H1 (cell line): ENCODE results near the gene ACTR3C. TPM values are rescaled to one million over a fixed set of nuclear protein-coding genes. Genes with fewer than 3 reads are reported as not detected.

Experiments
- CTCF ChIA-PET: fragments of 300-600 bp; sonication (Branson Sonifier 250); formaldehyde crosslinking; loops from one replicate; lab custom pipeline; 2021; ENCODE audit not compliant: partially characterized antibody; lab: Charles Lee
- POLR2A ChIA-PET: fragments of 300-600 bp; sonication (Branson Sonifier 250); formaldehyde crosslinking; loops from one replicate; lab custom pipeline; 2021; ENCODE audit warnings: inconsistent platforms; ENCODE audit not compliant: partially characterized antibody; lab: Charles Lee
- DNase-seq, 2 experiments: peaks; one replicate each; pipeline versions ENCODE4 v3.0.0 to v3.0.0-alpha.2; 2010 to 2022; ENCODE audit warnings: low spot score in 2 of 2, low read depth in 1 of 2, mixed read lengths in 1 of 2
- FAIRE-seq: peaks from 2 replicates; lab custom pipeline; 2011; peaks lifted over from hg19 to GRCh38; lab: Jason Lieb, UNC
- H2AFZ ChIP-seq: 2 replicates; pipeline ENCODE4 v1.8.1; 2012; ENCODE audit warnings: low read length, inconsistent platforms
- H2AK5ac ChIP-seq: 2 replicates; pipeline ENCODE4 v1.6.1; 2013; ENCODE audit warnings: low read depth, low read length
- H2BK120ac ChIP-seq: replicated peaks from 2 replicates; pipeline ENCODE3; 2013; ENCODE audit warnings: low read depth, low read length, inconsistent platforms
- H2BK12ac ChIP-seq: 2 replicates; pipeline ENCODE4 v1.6.1; 2013; ENCODE audit warnings: low read depth, low read length
- H2BK15ac ChIP-seq: 2 replicates; pipeline ENCODE4 v1.6.1; 2013; ENCODE audit warnings: low read length
- H2BK20ac ChIP-seq: 2 replicates; pipeline ENCODE4 v1.6.1; 2013; ENCODE audit warnings: low read length
- H2BK5ac ChIP-seq: 2 replicates; pipeline ENCODE4 v1.6.1; 2013; ENCODE audit warnings: low read depth, low read length
- H3K14ac ChIP-seq: 2 replicates; pipeline ENCODE4 v1.6.1; 2013; ENCODE audit warnings: inconsistent platforms; ENCODE audit not compliant: insufficient read length
- H3K18ac ChIP-seq: 2 replicates; pipeline ENCODE4 v1.6.1; 2013; ENCODE audit warnings: low read length; ENCODE audit errors: extremely low read depth
- H3K23ac ChIP-seq: 2 replicates; pipeline ENCODE4 v1.6.1; 2013; ENCODE audit warnings: inconsistent platforms; ENCODE audit not compliant: insufficient read length
- H3K23me2 ChIP-seq: 2 replicates; pipeline ENCODE4 v1.6.1; 2013; ENCODE audit warnings: low read depth, low read length
- H3K27ac ChIP-seq: 2 replicates; pipeline ENCODE4 v1.6.1; 2011; ENCODE audit warnings: low read depth, low read length, inconsistent platforms
- H3K27me3 ChIP-seq, 4 experiments: replicated peaks in 1 of 4; 1 replicate in 1 of 4; 2 replicates in 3 of 4; pipeline versions ENCODE4 v1.6.1 to v1.8.1; 2011 to 2013; ENCODE audit warnings: low read length in 3 of 4, mild to moderate bottlenecking in 3 of 4, inconsistent platforms in 2 of 4, mixed read lengths in 2 of 4, moderate library complexity in 1 of 4; ENCODE audit not compliant: control insufficient read depth in 3 of 4, insufficient read depth in 3 of 4; ENCODE audit errors: extremely low read depth in 1 of 4
- H3K36me3 ChIP-seq, 4 experiments: 2 replicates each; pipeline versions ENCODE4 v1.6.1 to v1.8.1; 2011 to 2013; ENCODE audit warnings: mild to moderate bottlenecking in 4 of 4, low read length in 3 of 4, moderate library complexity in 2 of 4, control low read depth in 1 of 4, inconsistent platforms in 1 of 4; ENCODE audit not compliant: insufficient read depth in 4 of 4, control insufficient read depth in 2 of 4
- H3K4ac ChIP-seq: replicated peaks from 2 replicates; pipeline ENCODE3; 2013; ENCODE audit warnings: low read length, low read depth, mixed read lengths, inconsistent platforms; ENCODE audit not compliant: insufficient read length
- H3K4me1 ChIP-seq, 4 experiments: replicated peaks in 1 of 4; 1 replicate in 1 of 4; 2 replicates in 3 of 4; pipeline versions ENCODE4 v1.6.1 to v1.8.1; 2011 to 2013; ENCODE audit warnings: low read length in 3 of 4, inconsistent platforms in 2 of 4, mixed read lengths in 1 of 4; ENCODE audit not compliant: insufficient read depth in 4 of 4, control insufficient read depth in 3 of 4
- H3K4me2 ChIP-seq, 2 experiments: 2 replicates each; pipeline versions ENCODE4 v1.6.1 to v1.8.1; 2011 to 2013; ENCODE audit warnings: low read depth in 2 of 2, low read length in 2 of 2, control low read depth in 1 of 2, inconsistent platforms in 1 of 2, mild to moderate bottlenecking in 1 of 2; ENCODE audit not compliant: insufficient read depth in 1 of 2
- H3K4me3 ChIP-seq, 4 experiments: fragments of 200-600, 300-600 bp in 1 of 4; sonication (generic), shearing (Covaris generic), sonication (Bioruptor Twin) in 1 of 4; 2 replicates each; pipeline versions ENCODE4 v1.5.1 to v1.8.1; 2011 to 2016; ENCODE audit warnings: low read length in 4 of 4, low read depth in 3 of 4, control low read depth in 2 of 4, inconsistent platforms in 2 of 4, mild to moderate bottlenecking in 2 of 4, mixed read lengths in 1 of 4, moderate library complexity in 1 of 4; ENCODE audit not compliant: insufficient read depth in 2 of 4; ENCODE audit errors: extremely low read depth in 1 of 4
- H3K56ac ChIP-seq: replicated peaks from 2 replicates; pipeline ENCODE3; 2013; ENCODE audit warnings: low read depth, mild to moderate bottlenecking, mixed read lengths, low read length, inconsistent platforms; ENCODE audit not compliant: insufficient read length
- H3K79me1 ChIP-seq: 2 replicates; pipeline ENCODE4 v1.6.1; 2013; ENCODE audit warnings: low read depth, low read length, control low read depth
- H3K79me2 ChIP-seq, 2 experiments: 2 replicates each; pipeline versions ENCODE4 v1.6.1 to v1.8.1; 2012 to 2013; ENCODE audit warnings: low read length in 2 of 2, mild to moderate bottlenecking in 2 of 2, inconsistent platforms in 1 of 2; ENCODE audit not compliant: insufficient read depth in 2 of 2, control insufficient read depth in 1 of 2
- H3K9ac ChIP-seq, 4 experiments: replicated peaks in 1 of 4; 1 replicate in 1 of 4; 2 replicates in 3 of 4; pipeline versions ENCODE4 v1.6.1 to v1.8.1; 2011 to 2013; ENCODE audit warnings: low read depth in 3 of 4, low read length in 3 of 4, control low read depth in 2 of 4, mild to moderate bottlenecking in 2 of 4, moderate library complexity in 2 of 4, inconsistent platforms in 1 of 4; ENCODE audit errors: extremely low read depth in 1 of 4
- H3K9me3 ChIP-seq, 2 experiments: 2 replicates each; pipeline versions ENCODE4 v1.6.1 to v1.8.1; 2012 to 2013; ENCODE audit warnings: mild to moderate bottlenecking in 2 of 2, moderate library complexity in 2 of 2, control low read depth in 1 of 2, inconsistent platforms in 1 of 2, low read depth in 1 of 2, low read length in 1 of 2, mixed read lengths in 1 of 2; ENCODE audit not compliant: insufficient read depth in 2 of 2
- H4K20me1 ChIP-seq, 2 experiments: replicated peaks in 1 of 2; 2 replicates each; pipeline versions ENCODE3 to v1.8.1; 2011 to 2013; ENCODE audit warnings: inconsistent platforms in 2 of 2, low read length in 2 of 2, mild to moderate bottlenecking in 1 of 2; ENCODE audit not compliant: insufficient read depth in 2 of 2, control insufficient read depth in 1 of 2
- H4K5ac ChIP-seq: 2 replicates; pipeline ENCODE4 v1.6.1; 2013; ENCODE audit warnings: low read length, low read depth, mixed read lengths, inconsistent platforms; ENCODE audit not compliant: insufficient read length
- H4K8ac ChIP-seq: 2 replicates; pipeline ENCODE4 v1.8.0; 2013; ENCODE audit warnings: mild to moderate bottlenecking, moderate library complexity, low read length, inconsistent platforms; ENCODE audit not compliant: insufficient read depth; ENCODE audit errors: extremely low read depth
- H4K91ac ChIP-seq: replicated peaks from 2 replicates; pipeline ENCODE3; 2013; ENCODE audit warnings: low read length, mixed read lengths, inconsistent platforms; ENCODE audit not compliant: insufficient read length
- BCL11A ChIP-seq, 2 experiments: IDR thresholded peaks; one replicate each; pipeline ENCODE4 v1.6.1; 2011; ENCODE audit warnings: low read depth in 2 of 2, low read length in 2 of 2, mild to moderate bottlenecking in 2 of 2
- NANOG ChIP-seq: IDR thresholded peaks from 2 replicates; pipeline ENCODE4 v1.6.1; 2011; ENCODE audit warnings: low read length, low read depth, mild to moderate bottlenecking, inconsistent platforms; ENCODE audit not compliant: insufficient read depth, poor library complexity, severe bottlenecking
- WGBS, 2 experiments: shearing (Covaris generic) in 1 of 2; methylation state at CpG; one replicate each; pipeline versions ENCODE4 v1.1.6 to v1.1.7; 2013 to 2015; ENCODE audit warnings: low lambda C conversion rate in 2 of 2, mixed read lengths in 2 of 2, inconsistent platforms in 1 of 2, low coverage in 1 of 2, missing lambda C conversion rate in 1 of 2; ENCODE audit not compliant: insufficient replicate concordance in 2 of 2, insufficient coverage in 1 of 2, insufficient read length in 1 of 2; ENCODE audit errors: extremely low coverage in 1 of 2, missing lambda C conversion rate in 1 of 2; 5-methylcytosine and 5-hydroxymethylcytosine counted together
- polyA plus RNA-seq, 7 experiments: library from polyadenylated mRNA; depleted of rRNA in 3 of 7; stranded (reverse) in 5 of 7; unstranded in 2 of 7; fragments of >200 nt in 5 of 7; fragments of 200-250 nt in 2 of 7; gene quantifications; 1 replicate in 5 of 7; 2 replicates in 1 of 7; 4 replicates in 1 of 7; pipeline versions ENCODE4 v1.2.1 to v1.2.3, GENCODE V29; 2011 to 2013; ENCODE audit warnings: missing spikeins in 2 of 7, mixed read lengths in 2 of 7
- total RNA-seq: library from RNA; stranded (reverse); fragmentation: NEBNext Ultra II Directional; extraction: Animal tissue kit (Norgen Biotek cat#: 25700); gene quantifications from 2 replicates; pipeline ENCODE4 v1.2.1, GENCODE V29; 2021

Gene ACTR3C
- total and polyA plus RNA-seq, 2 of the 8 experiments (the other 6 are each of a cell fraction or from before 2014, with no cell fraction given) = 1.5 TPM; not detected in 1

DNA sequence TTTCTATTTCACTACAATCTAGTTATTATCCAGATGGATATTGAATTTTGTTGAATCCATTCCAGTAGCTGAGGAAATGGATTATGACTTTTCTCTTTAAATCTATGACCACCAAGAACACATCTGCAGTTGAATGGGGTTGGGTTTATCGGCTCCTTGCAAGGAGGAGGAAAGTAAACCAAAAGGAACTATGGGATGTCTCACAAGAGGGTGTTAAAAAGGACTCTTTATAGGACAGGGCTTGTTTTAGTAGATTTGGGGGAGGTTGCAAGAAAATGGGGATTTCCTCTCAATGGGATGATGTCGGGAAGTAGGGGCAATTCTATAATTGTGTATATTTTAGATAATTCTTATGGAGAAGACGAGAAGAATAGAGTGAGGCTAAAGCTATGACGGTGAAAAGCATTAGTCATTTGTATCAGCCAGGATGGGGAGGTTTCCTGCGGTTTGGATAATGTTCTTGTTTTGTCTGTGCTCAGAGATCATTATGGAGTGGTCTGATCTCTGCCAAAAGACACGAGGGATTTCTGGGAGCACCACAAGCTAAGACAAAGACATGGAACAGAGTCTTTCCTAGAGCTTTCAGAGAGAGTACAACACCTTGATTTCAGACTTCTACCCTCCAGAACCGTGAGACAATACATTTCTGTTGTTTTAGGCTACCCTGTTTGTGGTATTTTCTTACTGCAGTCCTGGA, 5.4 kb downstream of the ACTR3C start:
- Histone ChIP-seq H2BK120ac (no peak overlapping the region), H2AFZ (peak overlapping the region; percentile 56; the same call in 1 of the 2 replicates), H3K9ac (no peak overlapping the region), H3K79me2 (no peaks in the 10 kb centered on the region), H2BK20ac (no peak overlapping the region), H3K27me3 (peaks cover 0 to 2% (median 0%) of the 10 kb centered on the region in 4 experiments; a peak in 2 of 7 replicates), H3K4me3 (no peak overlapping the region), H4K91ac (no peak overlapping the region), H3K27ac (peak overlapping the region; percentile 38; the same call in 1 of the 2 replicates), H3K14ac (no peak overlapping the region), H4K20me1 (no peaks in the 10 kb centered on the region), H3K79me1 (no peaks in the 10 kb centered on the region), H2BK12ac (no peak overlapping the region), H2BK5ac (no peak overlapping the region)
- FAIRE-seq = no peak
- no peak for DNase-seq
- POLR2A ChIA-PET = interaction anchor here (0.8 to 1.2 kb wide), 2 partner anchors 21 to 50 kb away, joined by 3 to 6 read pairs; partner anchors contain the start of gene REPIN1
- TF ChIP-seq BCL11A (IDR thresholded peaks at IDR 0.05; ENCODE audit: low read depth in 2 of 2, low read length in 2 of 2) = no peak
- TF ChIP-seq NANOG = peak; percentile 21
- TF ChIP-seq, all 59 proteins: peak for 1
- no peak overlapping the region for H3K4ac ChIP-seq
- 48% methylated on average over 7 of the region's 7 CpGs; no CpG with 5 or more reads in 1 of the 2 experiments for WGBS, 2 experiments
- H3K36me3 ChIP-seq = no peaks in the 10 kb centered on the region
- H3K9me3 ChIP-seq = no peaks in the 10 kb centered on the region
- no peak overlapping the region for H2AK5ac ChIP-seq
- peak overlapping the region in 1 of 2 experiments; percentile 22; a peak in 1 of 4 replicates for H3K4me2 ChIP-seq
- no peak overlapping the region for H3K18ac ChIP-seq
- CTCF ChIA-PET = interaction anchor here (1.2 to 1.5 kb wide), 2 partner anchors 9 to 38 kb away, joined by 3 to 4 read pairs; no protein-coding TSS in a partner anchor
- H4K5ac ChIP-seq = no peak overlapping the region
- no peak overlapping the region for H2BK15ac ChIP-seq
- H3K23me2 ChIP-seq = no peaks in the 10 kb centered on the region
- H4K8ac ChIP-seq = no peak overlapping the region
- no peak overlapping the region for H3K56ac ChIP-seq
- H3K4me1 ChIP-seq = peaks cover 2 to 18% (median 8%) of the 10 kb centered on the region in 4 experiments; a peak in 6 of 7 replicates
- no peak overlapping the region for H3K23ac ChIP-seq
